Endothelial cell (in vitro differentiated cells): Measurements from ENCODE around the gene ANKRD23. TPM values are rescaled to one million over a fixed set of nuclear protein-coding genes. Genes with fewer than 3 reads are reported as not detected.
"Not testable (repeated sequence)": the region's sequence is repeated elsewhere in the genome, so short reads cannot be mapped to it uniquely, and the experiment has no call there.

Experiments
- DNase-seq: peaks from one replicate; pipeline ENCODE4 v3.0.0; 2021; ENCODE audit warnings: low spot score
- H3K27ac Mint-ChIP-seq: one replicate; pipeline ENCODE4 v1.8.0; 2021; ENCODE audit warnings: mixed read lengths, inconsistent platforms; ENCODE audit not compliant: unreplicated experiment
- H3K27me3 Mint-ChIP-seq: one replicate; pipeline ENCODE4 v1.8.0; 2021; ENCODE audit warnings: mild to moderate bottlenecking, moderate library complexity, mixed read lengths, inconsistent platforms; ENCODE audit not compliant: unreplicated experiment
- H3K36me3 Mint-ChIP-seq: one replicate; pipeline ENCODE4 v1.8.0; 2021; ENCODE audit warnings: mild to moderate bottlenecking, low read depth, mixed read lengths, inconsistent platforms; ENCODE audit not compliant: unreplicated experiment
- H3K4me1 Mint-ChIP-seq: one replicate; pipeline ENCODE4 v1.8.0; 2021; ENCODE audit warnings: mild to moderate bottlenecking, mixed read lengths, inconsistent platforms; ENCODE audit not compliant: unreplicated experiment
- H3K4me3 Mint-ChIP-seq: one replicate; pipeline ENCODE4 v1.8.0; 2021; ENCODE audit warnings: mild to moderate bottlenecking, mixed read lengths, inconsistent platforms; ENCODE audit not compliant: unreplicated experiment
- H3K9me3 Mint-ChIP-seq: one replicate; pipeline ENCODE4 v1.8.0; 2021; ENCODE audit warnings: mixed read lengths, inconsistent platforms; ENCODE audit not compliant: unreplicated experiment
- CTCF ChIP-seq: fragments of 200-600 bp; sonication (generic); IDR thresholded peaks from one replicate; pipeline ENCODE4 v1.5.0; 2021; ENCODE audit warnings: antibody characterized with exemption; ENCODE audit not compliant: unreplicated experiment
- total RNA-seq: library from RNA; stranded (reverse); fragmentation: NEBNext Ultra II Directional; extraction: Animal tissue kit (Norgen Biotek cat#: 25700); gene quantifications from one replicate; pipeline ENCODE4 v1.2.1, GENCODE V29; 2021; ENCODE audit not compliant: unreplicated experiment

ANKRD23 gene
- total RNA-seq, 1 donor from 2014 or later = 4.7 TPM

GRCh38 chr2:96797066-96797625, 46.7 kb downstream of the ANKRD23 start:
- H3K4me1 Mint-ChIP-seq = peaks cover 3% of the 10 kb centered on the region
- peaks cover 4% of the 10 kb centered on the region for H3K27me3 Mint-ChIP-seq
- H3K9me3 Mint-ChIP-seq = no peaks in the 10 kb centered on the region
- no peak for TF ChIP-seq CTCF
- no peak for DNase-seq
- peaks cover 5% of the 10 kb centered on the region for H3K36me3 Mint-ChIP-seq
- H3K27ac Mint-ChIP-seq = no peak overlapping the region
- H3K4me3 Mint-ChIP-seq = no peak overlapping the region

GRCh38 chr2:96796497-96796896, 47.3 kb downstream of the ANKRD23 start:
- not testable (repeated sequence) for H3K36me3 Mint-ChIP-seq, DNase-seq, H3K27ac Mint-ChIP-seq, H3K4me1 Mint-ChIP-seq, H3K4me3 Mint-ChIP-seq, H3K9me3 Mint-ChIP-seq, H3K27me3 Mint-ChIP-seq

- no peak for TF ChIP-seq CTCF
Measured at GRCh38 chr2:96795076-96795475, 48.7 kb downstream of the ANKRD23 start.

GRCh38 chr2:96792772-96793749, 50.8 kb downstream of the ANKRD23 start:
- Mint-ChIP-seq H3K4me1 (no peaks in the 10 kb centered on the region), H3K27me3 (peaks cover 2% of the 10 kb centered on the region), H3K9me3 (no peaks in the 10 kb centered on the region), H3K4me3 (no peak overlapping the region), H3K36me3 (no peaks in the 10 kb centered on the region), H3K27ac (no peak overlapping the region)
- no peak for TF ChIP-seq CTCF
- no peak for DNase-seq

More at GRCh38 chr2:96795076-96795475, 48.7 kb downstream of the ANKRD23 start:
- Mint-ChIP-seq H3K4me3 (no peak overlapping the region), H3K27ac (no peak overlapping the region), H3K27me3 (peaks cover 4% of the 10 kb centered on the region), H3K4me1 (peaks cover 3% of the 10 kb centered on the region), H3K9me3 (no peaks in the 10 kb centered on the region), H3K36me3 (peaks cover 5% of the 10 kb centered on the region)
- no peak for DNase-seq

GRCh38 chr2:96789245-96789617, 54.6 kb downstream of the ANKRD23 start:
- Mint-ChIP-seq H3K36me3 (no peaks in the 10 kb centered on the region), H3K27ac (no peak overlapping the region), H3K4me1 (no peaks in the 10 kb centered on the region), H3K4me3 (no peak overlapping the region), H3K9me3 (no peaks in the 10 kb centered on the region), H3K27me3 (peaks cover 2% of the 10 kb centered on the region)
- no peak for TF ChIP-seq CTCF
- no peak for DNase-seq
